ENCODE measurements around the gene AKT2.

The AKT2 gene

GRCh38 chr19:40216013-40216776, 69.0 kb downstream of the AKT2 start:
- no peak for DNase-seq

DNA sequence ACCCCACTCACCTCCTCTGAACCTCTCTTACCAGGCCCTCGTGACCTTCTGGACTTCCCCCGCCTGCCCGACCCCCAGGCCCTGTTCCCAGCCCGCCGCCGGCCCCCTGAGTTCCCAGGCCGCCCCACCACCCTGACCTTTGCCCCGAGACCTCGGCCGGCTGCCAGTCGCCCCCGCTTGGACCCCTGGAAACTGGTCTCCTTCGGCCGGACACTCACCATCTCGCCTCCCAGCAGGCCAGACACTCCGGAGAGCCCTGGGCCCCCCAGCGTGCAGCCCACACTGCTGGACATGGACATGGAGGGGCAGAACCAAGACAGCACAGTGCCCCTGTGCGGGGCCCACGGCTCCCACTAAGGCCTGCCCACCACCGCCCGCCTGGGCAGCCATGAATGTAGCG, 70.2 kb downstream of the AKT2 start:
- no peak for DNase-seq

DNA sequence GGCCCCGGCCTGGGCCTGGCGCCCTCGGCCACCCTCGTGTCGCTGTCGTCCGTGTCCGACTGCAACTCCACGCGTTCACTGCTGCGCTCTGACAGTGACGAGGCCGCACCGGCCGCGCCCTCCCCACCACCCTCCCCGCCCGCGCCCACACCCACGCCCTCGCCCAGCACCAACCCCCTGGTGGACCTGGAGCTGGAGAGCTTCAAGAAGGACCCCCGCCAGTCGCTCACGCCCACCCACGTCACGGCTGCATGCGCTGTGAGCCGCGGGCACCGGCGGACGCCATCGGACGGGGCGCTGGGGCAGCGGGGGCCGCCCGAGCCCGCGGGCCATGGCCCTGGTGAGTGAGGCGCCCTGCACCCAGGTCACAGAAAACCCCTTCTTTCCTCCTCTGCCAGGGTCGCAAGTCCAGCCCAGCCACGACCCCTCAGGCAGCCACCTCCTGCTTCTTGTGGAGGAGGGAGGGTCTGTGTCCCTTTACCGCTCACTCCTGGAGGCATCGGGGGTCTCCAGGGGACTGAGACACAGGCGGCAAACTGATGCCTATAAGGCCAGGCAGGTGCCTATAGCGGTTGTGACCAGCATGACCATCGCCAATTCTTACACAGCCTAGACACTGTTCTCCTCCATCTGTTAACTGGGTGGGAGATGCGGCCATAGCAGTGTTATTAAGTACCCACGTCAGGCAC, 71.1 kb downstream of the AKT2 start:
- DNase-seq, result no peak

DNA sequence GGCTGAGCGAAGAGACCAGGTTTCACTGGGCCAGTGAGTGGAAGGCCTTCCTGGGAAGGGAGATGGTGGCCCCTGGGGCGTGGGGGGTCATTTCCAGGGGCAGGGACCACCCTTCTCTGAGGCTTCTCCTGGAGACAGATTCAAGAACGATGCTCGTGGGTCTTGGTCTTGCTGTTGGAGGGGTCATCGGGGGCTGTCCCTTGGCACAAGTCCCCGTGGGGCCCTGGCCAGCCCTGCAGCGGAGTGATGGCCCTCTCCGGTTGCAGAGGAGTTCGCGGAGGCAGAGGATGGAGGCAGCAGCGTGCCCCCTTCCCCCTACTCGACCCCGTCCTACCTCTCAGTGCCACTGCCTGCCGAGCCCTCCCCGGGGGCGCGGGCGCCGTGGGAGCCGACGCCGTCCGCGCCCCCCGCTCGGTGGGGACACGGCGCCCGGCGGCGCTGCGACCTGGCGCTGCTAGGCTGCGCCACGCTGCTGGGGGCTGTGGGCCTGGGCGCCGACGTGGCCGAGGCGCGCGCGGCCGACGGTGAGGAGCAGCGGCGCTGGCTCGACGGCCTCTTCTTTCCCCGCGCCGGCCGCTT, 71.8 kb downstream of the AKT2 start:
- DNase-seq, result no peak

DNA sequence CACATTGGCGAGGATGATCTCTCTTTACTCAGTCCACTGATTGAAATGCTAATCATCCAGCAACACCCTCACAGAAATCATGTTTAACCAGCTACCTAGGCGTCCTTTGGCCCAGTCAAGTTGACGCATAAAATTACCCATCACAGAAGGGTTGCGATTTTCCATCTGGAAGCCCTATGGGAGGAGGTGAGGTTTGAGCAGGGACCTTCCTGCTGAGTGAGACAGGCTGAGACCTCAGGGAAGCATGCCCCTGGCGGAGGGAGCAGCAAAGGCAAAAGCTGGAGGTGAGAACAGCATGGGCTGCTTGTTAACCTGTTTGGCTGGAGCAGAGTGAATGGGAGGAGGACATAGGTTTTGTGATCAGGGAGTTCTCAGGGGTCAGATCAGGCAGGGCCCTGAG, 74.3 kb downstream of the AKT2 start:
- DNase-seq, result no peak

GRCh38 chr19:40208602-40209001, 76.5 kb downstream of the AKT2 start:
- no peak for DNase-seq

DNA sequence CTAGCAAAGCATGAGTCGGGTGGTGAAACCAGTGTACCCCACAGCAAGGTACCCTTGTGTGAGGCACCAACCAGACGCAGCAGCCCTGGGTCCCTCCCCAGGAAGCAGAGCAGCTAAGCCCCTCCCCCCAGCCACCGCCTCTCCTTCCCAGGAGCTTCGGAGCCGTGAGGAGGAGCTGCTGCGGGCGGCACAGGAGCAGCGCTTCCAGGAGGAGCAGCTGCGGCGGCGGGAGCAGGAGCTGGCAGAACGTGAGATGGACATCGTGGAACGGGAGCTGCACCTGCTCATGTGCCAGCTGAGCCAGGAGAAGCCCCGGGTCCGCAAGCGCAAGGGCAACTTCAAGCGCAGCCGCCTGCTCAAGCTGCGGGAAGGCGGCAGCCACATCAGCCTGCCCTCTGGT, 79.4 kb downstream of the AKT2 start:
- no peak for DNase-seq

GRCh38 chr19:40204381-40204780, 80.8 kb downstream of the AKT2 start:
- no peak for DNase-seq

GRCh38 chr19:40200341-40201099, 84.6 kb downstream of the AKT2 start:
- no peak for DNase-seq

- DNase-seq, result no peak
Measured at GRCh38 chr19:40198272-40198990, 86.7 kb downstream of the AKT2 start.

GRCh38 chr19:40193587-40193849, 91.6 kb downstream of the AKT2 start:
- DNase-seq, result no peak

DNA sequence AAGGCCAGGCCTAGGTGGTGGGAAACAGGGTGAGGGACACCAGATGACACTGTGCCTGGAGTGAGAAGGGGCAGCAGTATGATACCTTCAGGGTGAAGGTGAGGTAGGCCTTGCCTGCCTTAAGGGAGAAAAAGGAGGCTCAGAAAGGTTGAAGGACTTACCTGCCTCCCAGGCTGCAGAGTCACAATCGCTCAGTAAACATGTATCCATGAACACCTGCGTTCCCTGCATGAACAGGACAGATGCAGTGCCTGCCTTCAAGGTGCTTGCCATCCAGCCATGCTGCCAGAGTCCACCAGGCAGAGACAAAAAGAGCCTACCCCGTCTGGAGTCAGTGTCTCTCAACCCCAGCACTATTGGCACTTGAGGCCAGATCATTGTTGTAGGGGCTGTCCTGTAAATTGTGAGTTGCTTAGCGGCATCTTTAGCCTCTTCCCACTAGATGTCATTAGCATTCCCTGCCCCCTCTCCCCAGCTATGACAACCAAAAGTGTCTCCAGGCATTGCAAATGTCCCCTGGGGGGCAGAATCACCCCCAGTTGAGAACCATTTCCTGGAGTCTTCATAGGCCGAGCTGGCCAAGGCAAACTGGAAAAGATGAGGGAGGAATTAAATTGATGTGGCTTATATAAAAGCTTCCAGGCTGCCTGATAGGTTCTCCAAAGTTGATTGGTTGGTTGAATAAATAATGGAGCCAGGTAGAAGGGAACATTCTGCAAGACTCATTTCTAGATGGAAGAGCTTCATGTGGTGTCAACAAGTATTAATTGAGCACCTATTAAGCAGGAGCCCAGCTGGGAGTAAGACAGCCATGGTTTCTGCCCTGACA, 92.2 kb downstream of the AKT2 start:
- DNase-seq, result no peak

DNA sequence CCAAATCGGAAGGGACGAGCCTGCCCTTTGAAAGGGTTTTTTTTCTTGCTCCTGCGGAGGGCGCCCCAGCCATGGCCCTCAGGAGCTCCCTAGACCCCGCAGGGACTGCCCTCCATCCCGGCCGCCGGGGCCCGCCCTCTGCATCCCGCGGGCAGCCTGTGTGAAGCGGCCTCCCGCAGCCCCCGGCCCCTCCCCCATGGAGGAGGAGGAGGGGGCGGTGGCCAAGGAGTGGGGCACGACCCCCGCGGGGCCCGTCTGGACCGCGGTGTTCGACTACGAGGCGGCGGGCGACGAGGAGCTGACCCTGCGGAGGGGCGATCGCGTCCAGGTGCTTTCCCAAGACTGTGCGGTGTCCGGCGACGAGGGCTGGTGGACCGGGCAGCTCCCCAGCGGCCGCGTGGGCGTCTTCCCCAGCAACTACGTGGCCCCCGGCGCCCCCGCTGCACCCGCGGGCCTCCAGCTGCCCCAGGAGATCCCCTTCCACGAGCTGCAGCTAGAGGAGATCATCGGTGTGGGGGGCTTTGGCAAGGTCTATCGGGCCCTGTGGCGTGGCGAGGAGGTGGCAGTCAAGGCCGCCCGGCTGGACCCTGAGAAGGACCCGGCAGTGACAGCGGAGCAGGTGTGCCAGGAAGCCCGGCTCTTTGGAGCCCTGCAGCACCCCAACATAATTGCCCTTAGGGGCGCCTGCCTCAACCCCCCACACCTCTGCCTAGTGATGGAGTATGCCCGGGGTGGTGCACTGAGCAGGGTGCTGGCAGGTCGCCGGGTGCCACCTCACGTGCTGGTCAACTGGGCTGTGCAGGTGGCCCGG, 93.1 kb downstream of the AKT2 start:
- no peak for DNase-seq

GRCh38 chr19:40190891-40191835, 94.0 kb downstream of the AKT2 start, which contains the start of gene MAP3K10:
TSS of gene MAP3K10 (plus strand) at chr19:40191426. CDS start at chr19:40192032, 606 bp downstream.
- DNase-seq, result peak; percentile 78

- DNase-seq, result no peak
Measured at GRCh38 chr19:40184273-40184672, 100.9 kb downstream of the AKT2 start.
